SW 1271 (cell line): ENCODE results near the gene IRF1.
"Not testable (repeated sequence)": the region's sequence is repeated elsewhere in the genome, so short reads cannot be mapped to it uniquely, and the experiment has no call there.

Source experiments
- DNase-seq, 2 experiments: peaks; one replicate each; lab custom pipeline; 2025; lab: John Stamatoyannopoulos, UW

IRF1 gene

DNA sequence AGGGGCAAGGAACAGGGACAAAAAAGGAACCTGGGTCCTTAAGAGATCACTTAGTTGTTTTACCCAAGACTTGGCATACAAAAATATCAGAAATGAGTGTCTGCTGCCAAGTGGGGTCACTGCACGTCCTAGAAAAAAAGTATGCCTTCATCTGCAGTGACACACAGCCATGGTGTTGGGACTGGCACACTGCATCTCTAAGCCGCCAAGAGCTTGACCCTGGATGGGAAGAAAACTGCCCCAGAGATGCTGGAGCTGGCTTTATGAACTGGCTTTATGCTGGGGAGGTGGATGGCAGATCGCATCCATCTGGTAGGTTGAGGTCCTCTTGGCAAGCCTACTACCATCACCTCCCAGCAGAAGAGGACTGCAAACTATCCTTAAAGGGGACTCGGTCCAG is 51.7 kb downstream of the IRF1 start:
- DNase-seq: no peak

DNA sequence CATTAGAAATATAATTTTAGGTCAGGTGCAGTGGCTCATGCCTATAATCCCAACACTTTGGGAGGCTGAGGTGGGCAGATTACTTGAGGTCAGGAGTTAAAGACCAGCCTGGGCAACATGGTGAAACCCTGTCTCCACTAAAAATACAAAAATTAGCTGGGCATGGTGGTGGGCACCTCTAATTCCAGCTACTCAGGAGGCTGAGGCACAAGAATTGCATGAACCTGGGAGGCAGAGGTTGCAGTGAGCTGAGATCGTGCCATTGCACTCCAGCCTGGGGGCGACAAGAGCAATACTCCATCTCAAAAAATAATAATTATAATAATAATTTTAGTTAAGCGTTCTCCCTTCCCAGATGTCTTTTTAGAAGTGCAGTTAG is 52.3 kb downstream of the IRF1 start:
- DNase-seq: not testable (repeated sequence)

DNA sequence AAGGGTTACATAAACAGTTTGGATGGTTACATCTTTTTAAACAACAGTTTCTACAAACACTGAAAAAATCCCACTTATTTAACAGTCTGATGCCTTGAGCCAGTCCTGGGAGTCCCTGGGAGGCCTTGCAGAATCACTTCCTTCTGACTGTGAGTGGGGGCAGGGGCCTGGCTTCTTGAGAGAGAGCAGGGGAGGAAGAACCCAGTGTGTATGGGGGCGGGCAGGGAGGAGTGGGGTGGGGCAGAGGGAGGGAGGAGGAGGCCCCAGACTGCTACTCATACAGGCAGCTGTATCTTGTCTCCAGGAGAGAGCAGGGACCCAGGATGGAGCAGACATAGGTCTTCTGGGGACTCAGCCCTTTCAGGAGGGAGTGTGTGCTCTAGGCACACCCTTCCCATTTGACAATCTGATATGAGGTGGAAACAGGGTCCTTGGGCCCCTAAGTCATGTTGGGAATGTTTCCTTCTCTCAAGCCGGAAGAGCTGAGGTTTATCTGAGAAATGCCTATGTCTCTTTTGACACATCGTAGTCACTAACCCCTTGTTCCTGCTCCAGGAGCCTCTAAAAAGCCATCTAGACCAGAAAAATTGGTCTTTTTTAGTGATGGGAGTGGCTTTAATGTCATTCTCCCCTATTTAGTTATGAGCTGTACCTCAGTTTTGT is 52.8 kb downstream of the IRF1 start:
- no peak for DNase-seq

DNA sequence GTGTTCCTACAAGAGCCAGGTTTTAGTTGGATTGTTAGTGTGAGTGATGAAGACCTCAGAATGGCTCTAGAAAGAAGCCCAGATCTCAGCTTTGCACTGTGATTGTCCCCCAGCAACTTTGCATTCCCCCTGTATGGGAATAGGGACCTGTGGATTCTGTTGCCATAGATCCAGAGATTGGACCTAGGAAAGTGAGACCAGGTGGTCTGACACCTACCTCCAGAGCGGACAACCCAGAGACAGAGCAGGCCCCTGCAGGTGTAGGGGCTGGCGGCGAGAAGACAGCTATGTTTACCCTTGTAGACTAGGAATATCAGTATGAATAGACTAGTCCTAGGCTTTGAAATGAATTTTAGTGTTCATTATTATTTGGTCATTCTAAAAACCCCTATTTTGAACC is 53.6 kb downstream of the IRF1 start:
- DNase-seq: no peak

DNA sequence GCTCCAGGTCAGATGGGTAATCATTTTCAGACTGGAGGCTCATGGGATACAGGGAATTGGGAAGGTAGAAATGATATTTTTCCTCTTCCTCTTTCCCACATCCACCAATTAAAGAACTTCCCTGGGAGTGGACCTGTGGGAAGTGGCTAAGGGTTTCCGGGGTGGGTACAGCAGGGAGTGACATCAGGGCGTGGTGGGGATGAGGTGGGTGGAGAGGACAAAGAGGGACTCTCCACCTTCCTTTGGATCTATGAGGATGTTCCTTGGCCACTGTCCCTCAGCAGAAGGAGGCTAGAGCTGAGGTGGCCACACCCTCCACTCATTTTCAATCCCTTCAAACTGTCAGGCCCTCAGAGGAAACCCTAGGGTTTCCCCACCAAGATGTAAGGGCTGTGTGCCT is 54.7 kb downstream of the IRF1 start:
- DNase-seq: no peak

DNA sequence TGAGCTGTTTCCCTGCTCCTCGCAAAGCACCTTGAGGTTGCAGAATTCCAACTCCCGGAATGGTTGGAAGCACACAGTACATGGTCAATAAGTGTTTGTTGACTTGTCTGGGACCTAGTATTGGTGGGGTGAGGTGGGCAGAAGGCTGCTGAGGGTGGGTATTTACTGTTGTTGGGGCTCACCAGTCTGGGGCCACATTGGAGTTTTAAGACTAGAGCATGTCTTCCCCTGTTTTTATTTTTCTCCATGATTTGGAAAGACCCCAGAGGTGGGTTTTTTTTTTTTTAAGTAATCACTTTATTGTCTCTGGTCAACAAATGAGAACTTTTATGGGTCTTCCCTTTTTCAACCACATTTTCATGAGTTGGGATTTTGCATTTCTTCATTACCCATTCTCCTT is 55.1 kb downstream of the IRF1 start:
- DNase-seq: no peak

DNA sequence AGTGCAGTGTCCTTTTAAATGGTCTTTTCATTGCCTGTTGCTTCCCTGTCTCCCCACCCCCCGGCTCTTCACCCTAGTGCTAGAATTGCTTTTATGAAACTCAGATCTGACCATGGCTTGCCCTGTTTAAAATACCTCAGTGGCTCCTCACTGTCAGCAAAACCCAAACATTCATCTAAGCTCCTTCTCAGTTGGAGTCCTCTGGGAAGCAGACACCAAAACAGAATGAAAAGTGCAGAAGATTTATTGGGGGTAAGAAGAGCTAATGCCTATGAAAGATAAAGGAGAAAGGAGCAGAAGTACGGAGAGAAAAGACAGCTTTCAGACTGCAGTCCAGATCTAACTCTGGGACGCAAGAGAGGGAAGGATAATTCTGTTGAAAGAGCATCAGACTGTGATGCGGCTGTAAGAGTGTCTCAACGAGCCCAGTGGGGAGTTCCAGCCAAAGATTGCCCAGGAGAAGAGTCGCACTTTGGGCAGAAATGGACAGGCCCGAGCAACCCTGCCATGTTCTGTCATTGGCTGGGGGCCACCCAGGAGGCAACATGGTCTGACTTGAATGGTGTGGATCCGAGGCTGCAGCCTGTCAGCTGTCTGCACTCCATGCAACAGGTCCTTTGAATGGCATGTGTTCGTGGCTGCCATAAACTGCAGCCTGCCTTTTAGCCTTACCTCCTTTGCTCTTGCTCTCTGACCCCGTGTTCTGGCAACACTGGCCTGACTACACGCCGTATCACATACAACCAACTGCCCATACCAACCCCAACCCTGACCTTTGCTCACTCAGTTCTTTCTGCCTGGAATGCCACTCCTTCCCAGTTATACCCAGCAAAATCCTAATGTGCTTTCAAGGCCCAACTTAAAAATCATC is 55.9 kb downstream of the IRF1 start:
- DNase-seq: no peak

DNA sequence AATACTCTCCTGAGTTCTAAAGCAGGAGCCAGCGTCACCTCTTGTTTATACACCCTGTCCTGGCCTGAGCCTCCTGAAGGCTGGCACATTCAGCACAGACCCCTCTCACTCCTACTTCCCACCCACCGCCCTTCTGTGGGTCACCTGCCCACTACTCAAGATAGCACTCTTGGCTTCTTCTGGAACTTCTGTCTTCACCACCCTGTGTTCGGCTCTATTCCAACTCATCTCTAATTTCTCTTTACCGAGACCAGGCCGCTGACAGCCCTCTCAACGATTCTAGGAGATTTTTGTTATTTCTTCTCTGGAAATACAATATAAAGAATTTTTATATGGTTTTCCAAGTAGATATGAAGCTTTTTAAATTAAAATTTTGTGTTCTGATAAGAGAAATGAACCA is 57.4 kb downstream of the IRF1 start:
- DNase-seq: no peak

DNA sequence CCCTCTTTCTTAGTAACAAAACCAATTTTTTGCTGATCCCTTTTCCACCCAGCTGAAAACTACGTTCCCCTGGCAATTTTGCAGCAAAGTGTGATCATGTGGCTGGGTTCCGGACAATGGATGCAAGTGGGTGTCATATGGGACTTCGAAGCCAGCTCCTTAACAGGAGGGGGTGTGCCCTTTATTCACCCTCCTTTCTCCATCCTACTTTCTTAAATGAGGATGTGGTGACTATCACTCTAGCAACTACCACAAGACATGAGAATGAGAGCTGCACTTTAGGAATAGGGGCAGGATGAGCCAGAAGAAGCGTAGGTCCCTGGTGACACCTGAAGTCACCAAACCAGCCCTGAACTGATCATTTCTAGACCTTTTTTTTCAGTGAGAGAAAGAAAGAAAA is 58.9 kb downstream of the IRF1 start:
- DNase-seq: no peak
